NT2/D1 (cell line): Measurements from ENCODE around the gene BORCS6.

Experiments
- SUZ12 ChIP-seq: IDR thresholded peaks from 2 replicates; pipeline ENCODE4 v1.6.1; 2011; ENCODE audit not compliant: insufficient read length, insufficient read depth; ENCODE audit errors: extremely low read depth
- YY1 ChIP-seq: IDR thresholded peaks from 2 replicates; pipeline ENCODE4 v1.6.1; 2011; ENCODE audit not compliant: insufficient read length, insufficient read depth
- ZNF274 ChIP-seq: IDR thresholded peaks from 2 replicates; pipeline ENCODE4 v1.6.1; 2011; ENCODE audit warnings: mild to moderate bottlenecking, low read depth, low read length

DNA sequence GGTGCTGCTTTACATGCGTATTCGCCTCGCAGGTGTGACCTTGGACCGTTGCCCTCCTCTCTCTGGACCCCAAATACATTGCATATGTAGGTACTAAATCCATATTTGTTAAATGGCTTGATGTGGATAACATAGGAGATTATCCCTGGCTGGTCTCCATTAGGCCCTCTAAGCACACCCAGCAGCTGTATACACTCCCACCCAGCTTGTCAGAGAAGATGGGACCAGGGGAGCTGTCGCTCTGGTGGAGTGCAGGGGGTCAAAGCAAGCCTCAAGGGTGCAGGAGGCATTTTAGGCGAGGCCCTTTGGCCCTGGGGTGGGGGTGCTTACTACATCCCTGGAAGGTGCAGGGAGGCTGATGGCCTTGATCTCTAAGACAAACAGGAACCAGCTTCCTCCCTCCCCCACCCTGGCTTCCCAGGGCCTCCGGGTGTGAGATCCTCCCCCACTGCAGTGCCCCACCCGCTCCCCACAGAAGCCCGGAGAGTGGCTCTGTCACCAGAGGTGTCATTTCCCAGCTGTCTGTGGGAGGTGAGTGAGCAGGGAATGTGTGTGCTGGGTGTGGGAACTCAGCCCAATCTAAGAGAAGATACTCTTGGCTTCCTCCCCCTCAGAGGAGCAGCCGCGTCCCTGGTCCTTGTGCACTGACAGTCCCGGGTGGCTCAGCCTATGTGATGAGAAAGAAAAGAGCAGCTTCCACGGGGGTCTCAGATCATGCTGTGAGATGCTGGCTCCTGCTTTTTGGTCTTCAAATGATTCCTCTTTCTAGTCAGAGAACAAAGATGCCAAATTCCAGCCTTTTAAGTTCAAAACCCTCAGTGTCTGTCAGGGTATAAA is 25.8 kb downstream of the BORCS6 start:
- no peak for TF ChIP-seq YY1
- TF ChIP-seq ZNF274 = no peak
- TF ChIP-seq SUZ12 = no peak
